ENCODE data around the gene POLR1A. TPM values are rescaled to one million over a fixed set of nuclear protein-coding genes. Genes with fewer than 3 reads are reported as not detected.

The POLR1A gene
- total RNA-seq, 1 experiment from 2014 or later: 58.3 TPM

DNA sequence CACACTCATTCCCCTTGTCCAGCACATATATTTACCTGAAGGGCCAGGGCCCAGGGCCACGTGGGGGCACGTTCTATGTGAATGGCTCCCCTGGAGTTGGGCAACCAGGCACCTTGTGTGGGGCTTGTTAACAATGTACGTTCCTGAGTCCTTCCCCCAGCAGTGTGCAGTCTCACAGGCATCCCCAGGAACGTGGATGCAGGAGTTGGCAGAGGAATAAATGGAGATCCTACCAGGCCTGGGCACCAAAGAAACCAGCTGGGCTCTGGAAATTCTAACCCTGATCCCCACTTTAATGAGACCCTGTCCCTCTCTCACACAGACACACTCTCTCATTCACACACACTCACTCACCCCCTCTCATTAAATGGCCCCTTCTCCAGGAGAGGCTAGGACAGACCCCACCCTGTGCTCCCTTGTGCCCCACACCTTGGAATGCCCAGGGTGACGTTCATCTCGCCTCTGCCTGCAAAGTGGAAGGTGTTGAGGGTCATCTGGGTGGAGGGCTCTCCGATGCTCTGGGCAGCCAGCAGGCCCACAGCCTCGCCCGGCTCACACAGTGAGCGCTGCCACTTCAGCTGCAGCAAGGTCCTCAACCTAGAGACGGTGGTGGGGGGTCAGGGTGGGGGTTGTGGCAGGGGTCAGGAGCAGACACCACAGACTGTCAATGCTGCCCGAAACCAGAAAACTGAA lies 65.6 kb downstream of the POLR1A start:
- no peak overlapping the region for H3K4me3 Mint-ChIP-seq (ENCODE audit: low read depth, unreplicated experiment)
- no peaks in the 10 kb centered on the region for H3K9me3 Mint-ChIP-seq (ENCODE audit: low read depth, unreplicated experiment)
- no TSS peak for BruUV-seq (replicated peaks)
- H3K27me3 Mint-ChIP-seq (ENCODE audit: unreplicated experiment): no peaks in the 10 kb centered on the region
- CTCF ChIA-PET: no interaction called here
- DNase-seq: no peak
- H3K4me1 Mint-ChIP-seq (ENCODE audit: low read depth, unreplicated experiment): no peaks in the 10 kb centered on the region
- TF ChIP-seq, protein P1, sequence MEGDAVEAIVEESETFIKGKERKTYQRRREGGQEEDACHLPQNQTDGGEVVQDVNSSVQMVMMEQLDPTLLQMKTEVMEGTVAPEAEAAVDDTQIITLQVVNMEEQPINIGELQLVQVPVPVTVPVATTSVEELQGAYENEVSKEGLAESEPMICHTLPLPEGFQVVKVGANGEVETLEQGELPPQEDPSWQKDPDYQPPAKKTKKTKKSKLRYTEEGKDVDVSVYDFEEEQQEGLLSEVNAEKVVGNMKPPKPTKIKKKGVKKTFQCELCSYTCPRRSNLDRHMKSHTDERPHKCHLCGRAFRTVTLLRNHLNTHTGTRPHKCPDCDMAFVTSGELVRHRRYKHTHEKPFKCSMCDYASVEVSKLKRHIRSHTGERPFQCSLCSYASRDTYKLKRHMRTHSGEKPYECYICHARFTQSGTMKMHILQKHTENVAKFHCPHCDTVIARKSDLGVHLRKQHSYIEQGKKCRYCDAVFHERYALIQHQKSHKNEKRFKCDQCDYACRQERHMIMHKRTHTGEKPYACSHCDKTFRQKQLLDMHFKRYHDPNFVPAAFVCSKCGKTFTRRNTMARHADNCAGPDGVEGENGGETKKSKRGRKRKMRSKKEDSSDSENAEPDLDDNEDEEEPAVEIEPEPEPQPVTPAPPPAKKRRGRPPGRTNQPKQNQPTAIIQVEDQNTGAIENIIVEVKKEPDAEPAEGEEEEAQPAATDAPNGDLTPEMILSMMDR (IDR thresholded peaks at IDR 0.05; ENCODE audit: unreplicated experiment): no peak
- H3K36me3 Mint-ChIP-seq (ENCODE audit: insufficient read depth, unreplicated experiment): peaks cover 26% of the 10 kb centered on the region
- intact Hi-C loops (cut with micrococcal nuclease; ENCODE audit: unreplicated experiment): no loop called here
- no peak overlapping the region for H3K27ac Mint-ChIP-seq (ENCODE audit: unreplicated experiment)

DNA sequence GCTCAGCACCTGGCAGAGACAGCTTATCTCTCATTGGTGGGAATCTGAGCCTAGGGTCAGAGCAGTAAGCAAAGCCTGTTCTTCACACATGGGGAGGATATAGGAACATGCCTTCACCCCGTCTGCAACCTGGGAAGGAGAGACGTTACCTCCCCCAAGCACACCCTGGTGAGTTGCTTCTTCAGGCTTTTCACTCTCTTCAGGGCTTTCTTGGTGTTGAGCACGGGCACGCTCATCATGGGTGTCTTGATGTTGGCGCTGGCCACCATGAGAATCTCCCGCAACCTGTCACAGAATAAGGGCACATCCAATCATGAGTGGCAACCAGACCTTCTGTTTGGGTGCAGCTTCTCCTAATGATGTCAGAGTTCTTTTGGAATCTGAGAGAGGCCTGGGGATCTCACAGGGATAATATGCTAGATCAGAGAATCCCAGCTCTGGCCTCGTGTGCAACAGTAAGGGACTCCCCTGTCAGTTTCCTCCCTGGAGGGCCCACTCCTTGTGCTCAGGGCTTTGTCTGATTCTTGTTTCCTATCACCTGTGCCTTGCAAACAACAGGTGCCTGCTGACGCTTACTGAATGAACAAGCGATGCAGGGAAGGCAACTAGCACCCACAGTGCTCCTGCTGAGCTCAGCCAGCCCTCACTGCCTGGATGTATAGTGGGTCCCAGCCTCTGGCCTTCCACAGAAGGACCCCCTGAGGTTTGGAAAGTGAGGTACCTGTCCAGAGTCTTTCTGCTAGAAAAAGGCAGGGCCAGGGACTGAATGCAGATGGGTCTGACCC lies 66.3 kb downstream of the POLR1A start:
- intact Hi-C loops (cut with micrococcal nuclease; ENCODE audit: unreplicated experiment): no loop called here
- no peaks in the 10 kb centered on the region for H3K4me1 Mint-ChIP-seq (ENCODE audit: low read depth, unreplicated experiment)

DNA sequence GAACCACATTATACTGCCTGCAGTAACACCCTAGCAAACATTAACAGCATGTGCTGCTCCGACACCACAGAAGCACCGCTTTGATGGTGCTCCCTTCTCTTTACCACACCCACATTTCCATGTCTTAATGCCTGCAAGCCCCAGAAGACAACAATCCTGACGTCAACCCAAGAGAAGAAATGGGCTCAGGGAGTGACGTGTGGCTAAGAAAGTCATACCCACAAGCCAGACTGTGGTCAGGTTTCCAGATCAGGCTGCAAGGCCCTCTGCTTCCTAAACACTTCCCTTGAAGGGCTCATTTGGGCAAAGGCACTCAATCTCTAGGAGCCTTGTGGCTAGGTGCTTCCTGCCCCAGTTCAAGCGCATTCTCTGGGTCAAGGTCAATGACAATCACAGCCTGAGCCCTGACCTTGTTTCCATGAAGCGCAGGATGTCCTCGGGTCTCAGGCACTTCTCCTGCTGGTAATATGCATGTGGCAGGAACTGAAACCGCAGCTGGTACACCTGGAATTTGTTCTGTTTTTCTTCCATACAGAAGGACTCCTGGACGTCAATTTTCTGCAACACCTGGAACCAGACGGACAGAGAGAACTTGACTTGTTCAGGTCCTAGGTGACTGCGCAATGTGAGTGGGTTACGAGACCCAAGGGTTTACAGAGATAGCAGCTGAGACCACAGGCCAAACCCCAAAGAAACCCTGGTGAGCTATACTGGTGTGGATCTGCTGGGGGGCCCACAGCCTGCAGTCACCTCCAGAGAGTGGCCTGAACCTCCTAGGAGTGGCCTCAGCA lies 67.2 kb downstream of the POLR1A start:
- CTCF ChIA-PET: no interaction called here
- H3K4me3 Mint-ChIP-seq (ENCODE audit: low read depth, unreplicated experiment): no peak overlapping the region
- BruUV-seq (replicated peaks): no TSS peak

More for the DNA sequence above, 66.3 kb downstream of the POLR1A start:
- Mint-ChIP-seq H3K36me3 (ENCODE audit: insufficient read depth, unreplicated experiment) (peaks cover 31% of the 10 kb centered on the region), H3K27me3 (ENCODE audit: unreplicated experiment) (no peaks in the 10 kb centered on the region), H3K4me3 (ENCODE audit: low read depth, unreplicated experiment) (no peak overlapping the region), H3K9me3 (ENCODE audit: low read depth, unreplicated experiment) (no peaks in the 10 kb centered on the region), H3K27ac (ENCODE audit: unreplicated experiment) (no peak overlapping the region)
- no peak for DNase-seq
- CTCF ChIA-PET: no interaction called here
- BruUV-seq (replicated peaks): no TSS peak
- TF ChIP-seq, protein P1 (IDR thresholded peaks at IDR 0.05; ENCODE audit: unreplicated experiment): no peak

DNA sequence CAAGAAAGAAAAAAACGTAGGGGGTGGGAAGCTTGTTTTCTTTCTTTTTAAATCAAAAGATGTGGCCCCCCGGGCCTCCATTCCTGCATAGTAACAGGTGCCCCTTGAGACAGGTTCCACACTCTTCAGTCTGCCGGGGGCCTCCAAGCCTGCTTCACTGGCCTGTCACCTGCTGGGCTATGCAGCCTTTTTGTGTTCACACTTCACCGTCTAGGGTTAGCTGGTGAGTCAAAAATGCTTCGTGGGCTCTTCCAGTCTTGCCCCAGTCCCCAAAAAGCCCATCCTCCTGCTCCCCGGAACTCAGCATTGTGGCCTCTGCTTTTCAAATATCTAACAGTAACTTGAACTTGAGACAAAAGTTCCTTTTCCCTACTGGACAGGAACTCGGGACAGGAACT lies 67.9 kb downstream of the POLR1A start:
- no peaks in the 10 kb centered on the region for H3K9me3 Mint-ChIP-seq (ENCODE audit: low read depth, unreplicated experiment)
- no peaks in the 10 kb centered on the region for H3K27me3 Mint-ChIP-seq (ENCODE audit: unreplicated experiment)
- H3K36me3 Mint-ChIP-seq (ENCODE audit: insufficient read depth, unreplicated experiment): peaks cover 28% of the 10 kb centered on the region
- no peak for DNase-seq
- intact Hi-C loops (cut with micrococcal nuclease; ENCODE audit: unreplicated experiment): no loop called here
- BruUV-seq (replicated peaks): no TSS peak
- no peak overlapping the region for H3K27ac Mint-ChIP-seq (ENCODE audit: unreplicated experiment)
- H3K4me1 Mint-ChIP-seq (ENCODE audit: low read depth, unreplicated experiment): no peaks in the 10 kb centered on the region
- no peak overlapping the region for H3K4me3 Mint-ChIP-seq (ENCODE audit: low read depth, unreplicated experiment)
- CTCF ChIA-PET: no interaction called here
- TF ChIP-seq, protein P1 (IDR thresholded peaks at IDR 0.05; ENCODE audit: unreplicated experiment): no peak

More for the DNA sequence above, 67.2 kb downstream of the POLR1A start:
- intact Hi-C loops (cut with micrococcal nuclease; ENCODE audit: unreplicated experiment): no loop called here
- no peaks in the 10 kb centered on the region for H3K4me1 Mint-ChIP-seq (ENCODE audit: low read depth, unreplicated experiment)
- TF ChIP-seq, protein P1 (IDR thresholded peaks at IDR 0.05; ENCODE audit: unreplicated experiment): no peak
- no peak for DNase-seq
- H3K9me3 Mint-ChIP-seq (ENCODE audit: low read depth, unreplicated experiment): no peaks in the 10 kb centered on the region
- H3K27ac Mint-ChIP-seq (ENCODE audit: unreplicated experiment): no peak overlapping the region
- H3K27me3 Mint-ChIP-seq (ENCODE audit: unreplicated experiment): no peaks in the 10 kb centered on the region
- H3K36me3 Mint-ChIP-seq (ENCODE audit: insufficient read depth, unreplicated experiment): peaks cover 30% of the 10 kb centered on the region
